Measurements from ENCODE around the gene L3MBTL1.

L3MBTL1 gene

DNA sequence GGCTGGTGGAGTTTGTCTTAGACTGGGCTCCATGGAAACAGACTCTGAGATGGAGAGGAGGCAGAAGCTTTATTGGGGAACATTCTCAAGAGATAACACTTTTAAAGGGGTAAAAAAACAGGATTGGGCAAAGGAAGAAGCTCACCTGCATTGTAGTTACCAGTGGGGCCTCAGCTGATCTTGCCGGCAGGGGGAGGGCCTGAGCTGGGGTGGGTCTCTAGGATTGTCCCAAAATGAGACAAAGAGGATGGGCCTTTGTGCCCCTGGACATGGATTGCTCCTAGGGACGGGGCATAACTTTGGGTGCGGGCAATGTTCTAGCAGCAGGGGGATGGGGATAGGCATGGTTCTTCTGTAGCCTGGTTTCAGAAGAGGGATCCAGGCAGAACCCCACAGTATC is 63.8 kb downstream of the L3MBTL1 start:
- TF ChIP-seq, protein P1, sequence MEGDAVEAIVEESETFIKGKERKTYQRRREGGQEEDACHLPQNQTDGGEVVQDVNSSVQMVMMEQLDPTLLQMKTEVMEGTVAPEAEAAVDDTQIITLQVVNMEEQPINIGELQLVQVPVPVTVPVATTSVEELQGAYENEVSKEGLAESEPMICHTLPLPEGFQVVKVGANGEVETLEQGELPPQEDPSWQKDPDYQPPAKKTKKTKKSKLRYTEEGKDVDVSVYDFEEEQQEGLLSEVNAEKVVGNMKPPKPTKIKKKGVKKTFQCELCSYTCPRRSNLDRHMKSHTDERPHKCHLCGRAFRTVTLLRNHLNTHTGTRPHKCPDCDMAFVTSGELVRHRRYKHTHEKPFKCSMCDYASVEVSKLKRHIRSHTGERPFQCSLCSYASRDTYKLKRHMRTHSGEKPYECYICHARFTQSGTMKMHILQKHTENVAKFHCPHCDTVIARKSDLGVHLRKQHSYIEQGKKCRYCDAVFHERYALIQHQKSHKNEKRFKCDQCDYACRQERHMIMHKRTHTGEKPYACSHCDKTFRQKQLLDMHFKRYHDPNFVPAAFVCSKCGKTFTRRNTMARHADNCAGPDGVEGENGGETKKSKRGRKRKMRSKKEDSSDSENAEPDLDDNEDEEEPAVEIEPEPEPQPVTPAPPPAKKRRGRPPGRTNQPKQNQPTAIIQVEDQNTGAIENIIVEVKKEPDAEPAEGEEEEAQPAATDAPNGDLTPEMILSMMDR (IDR thresholded peaks at IDR 0.05; ENCODE audit: low read depth, low read length, missing control alignments), result no peak
- H3K4me3 ChIP-seq (replicated peaks; ENCODE audit: low read depth, low read length), result no peak overlapping the region
- no peak for DNase-seq (ENCODE audit: extremely low read depth, low read depth)

DNA sequence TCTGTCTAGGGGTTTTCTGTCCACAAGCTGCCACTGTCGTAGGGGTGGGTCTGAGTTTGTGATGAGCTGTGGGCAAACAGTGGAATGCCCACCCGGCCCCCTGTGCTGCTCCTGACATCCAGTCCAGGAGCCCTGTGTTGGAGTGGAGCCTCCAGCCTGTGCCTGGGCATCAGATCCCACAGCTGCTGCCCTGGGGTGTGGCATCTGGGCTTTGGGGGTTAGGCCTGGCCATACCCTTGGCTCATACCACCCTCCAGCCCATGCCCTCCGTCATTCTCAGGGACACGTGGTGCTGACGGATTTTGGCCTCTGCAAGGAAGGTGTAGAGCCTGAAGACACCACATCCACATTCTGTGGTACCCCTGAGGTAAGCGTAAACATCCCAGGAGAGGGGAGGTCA is 64.3 kb downstream of the L3MBTL1 start:
- TF ChIP-seq, protein P1 (IDR thresholded peaks at IDR 0.05; ENCODE audit: low read depth, low read length, missing control alignments), result no peak
- no peak overlapping the region for H3K4me3 ChIP-seq (replicated peaks; ENCODE audit: low read depth, low read length)
- no peak for DNase-seq (ENCODE audit: extremely low read depth, low read depth)

DNA sequence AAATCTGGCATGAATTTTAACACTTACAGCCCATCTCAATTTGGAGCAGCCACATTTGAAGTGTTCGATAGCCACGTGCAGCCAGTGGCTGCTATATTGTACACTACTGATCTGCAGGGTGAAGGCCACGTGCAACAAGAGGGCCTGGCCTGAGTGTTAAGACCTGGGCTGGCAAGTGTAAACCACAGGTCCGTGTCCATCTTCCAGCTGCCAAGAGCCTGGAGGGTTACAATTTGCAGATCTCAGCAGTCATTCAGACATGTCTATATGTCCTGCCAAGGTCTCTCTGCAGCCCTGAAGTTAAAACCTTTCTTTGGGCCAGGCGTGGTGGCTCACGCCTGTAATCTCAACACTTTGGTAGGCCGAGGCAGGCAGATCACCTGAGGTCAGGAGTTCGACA is 65.4 kb downstream of the L3MBTL1 start:
- TF ChIP-seq, protein P1 (IDR thresholded peaks at IDR 0.05; ENCODE audit: low read depth, low read length, missing control alignments), result no peak
- no peak for DNase-seq (ENCODE audit: extremely low read depth, low read depth)
- no peak overlapping the region for H3K4me3 ChIP-seq (replicated peaks; ENCODE audit: low read depth, low read length)

DNA sequence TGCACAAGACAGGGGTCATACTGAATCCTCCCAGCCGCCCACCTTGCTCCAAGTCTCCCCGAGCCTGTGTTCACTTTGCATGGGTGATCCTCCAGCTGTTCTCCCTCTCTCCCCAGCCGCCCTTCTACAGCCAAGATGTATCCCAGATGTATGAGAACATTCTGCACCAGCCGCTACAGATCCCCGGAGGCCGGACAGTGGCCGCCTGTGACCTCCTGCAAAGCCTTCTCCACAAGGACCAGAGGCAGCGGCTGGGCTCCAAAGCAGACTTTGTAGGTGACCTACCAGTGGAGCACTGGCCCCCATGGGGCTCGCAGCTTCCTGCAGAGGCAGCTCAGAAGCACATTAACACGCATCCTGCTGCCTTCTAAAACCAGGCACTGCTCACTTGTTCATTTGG is 68.6 kb downstream of the L3MBTL1 start:
- TF ChIP-seq, protein P1 (IDR thresholded peaks at IDR 0.05; ENCODE audit: low read depth, low read length, missing control alignments), result no peak
- H3K4me3 ChIP-seq (replicated peaks; ENCODE audit: low read depth, low read length), result no peak overlapping the region
- no peak for DNase-seq (ENCODE audit: extremely low read depth, low read depth)

DNA sequence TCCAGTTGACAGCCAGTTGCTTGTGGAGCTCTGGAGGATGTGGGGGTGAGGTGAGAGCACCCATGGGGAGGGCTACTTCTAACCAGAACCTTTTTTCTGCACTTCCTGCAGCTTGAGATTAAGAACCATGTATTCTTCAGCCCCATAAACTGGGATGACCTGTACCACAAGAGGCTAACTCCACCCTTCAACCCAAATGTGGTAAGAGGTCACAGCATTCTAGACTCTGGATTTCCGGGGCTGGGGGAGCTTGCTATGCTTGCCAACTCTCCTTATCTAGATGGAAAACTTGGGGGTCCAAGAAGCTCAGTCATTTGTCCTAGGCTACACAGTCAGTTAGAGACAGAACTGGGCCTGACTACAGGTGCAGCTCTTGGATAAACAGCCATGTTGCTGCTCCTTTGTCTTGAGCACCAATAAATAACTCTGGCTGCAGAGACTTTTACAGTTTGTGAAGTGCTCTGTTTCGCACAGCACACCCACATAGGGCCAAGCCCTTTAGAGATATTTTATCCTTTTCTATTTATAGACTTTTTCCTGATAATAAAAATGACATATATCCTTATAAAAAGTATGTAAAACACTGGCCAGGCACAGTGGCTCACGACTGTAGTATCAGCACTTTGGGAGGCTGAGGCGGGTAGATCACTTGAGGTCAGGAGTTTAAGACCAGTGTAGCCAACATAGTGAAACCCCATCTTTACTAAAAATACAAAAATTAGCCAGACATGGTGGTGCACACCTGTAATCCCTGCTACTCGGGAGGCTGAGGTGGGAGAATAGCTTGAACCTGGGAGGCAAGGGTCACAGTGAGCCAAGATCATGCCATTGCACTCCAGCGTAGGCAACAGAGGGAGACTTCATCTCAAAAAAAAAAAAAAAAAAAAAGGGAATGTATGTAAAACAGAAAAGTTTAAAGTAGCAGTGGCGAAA is 72.6 kb downstream of the L3MBTL1 start:
- H3K4me3 ChIP-seq (replicated peaks; ENCODE audit: low read depth, low read length), result no peak overlapping the region
- TF ChIP-seq, protein P1 (IDR thresholded peaks at IDR 0.05; ENCODE audit: low read depth, low read length, missing control alignments), result no peak
- no peak for DNase-seq (ENCODE audit: extremely low read depth, low read depth)

DNA sequence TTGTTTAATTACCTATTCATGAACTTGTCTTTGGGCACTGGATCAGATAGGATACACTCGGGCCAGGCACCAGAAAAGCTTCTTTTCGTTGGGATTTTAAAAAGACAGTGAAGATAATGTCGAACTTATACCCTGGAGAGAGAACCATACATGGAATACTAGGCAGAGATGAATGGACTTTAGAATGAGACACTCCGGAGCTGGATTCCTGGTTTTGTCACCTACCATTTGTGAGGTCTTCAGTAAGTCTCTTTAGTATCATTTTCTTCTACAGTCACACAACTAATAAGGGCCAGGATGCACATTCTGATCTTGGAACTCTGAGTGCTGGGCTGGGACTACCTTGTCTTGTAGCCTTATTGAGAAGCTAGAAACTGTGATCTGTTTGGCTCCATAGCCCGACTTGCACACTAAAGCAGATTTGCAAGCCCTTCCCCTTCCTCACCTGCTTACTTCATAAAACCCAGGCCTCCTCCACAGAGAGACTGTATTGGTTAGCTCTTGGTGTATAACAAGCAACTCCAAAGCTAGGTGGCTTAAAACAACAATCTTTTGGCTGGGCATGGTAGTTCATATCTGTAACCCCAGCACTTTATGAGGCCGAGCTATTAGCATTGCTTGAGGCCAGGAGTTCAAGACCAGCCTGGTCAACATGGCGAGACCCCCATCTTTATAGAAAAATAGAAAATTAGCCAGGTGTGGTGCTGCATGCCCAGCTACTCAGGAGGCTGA is 75.8 kb downstream of the L3MBTL1 start:
- H3K4me3 ChIP-seq (replicated peaks; ENCODE audit: low read depth, low read length), result no peak overlapping the region
- no peak for DNase-seq (ENCODE audit: extremely low read depth, low read depth)
- TF ChIP-seq, protein P1 (IDR thresholded peaks at IDR 0.05; ENCODE audit: low read depth, low read length, missing control alignments), result no peak

All from HFF-Myc (cell line).